Liver (tissue), 9 donors: ENCODE results near the gene ALAS1. TPM values are rescaled to one million over a fixed set of nuclear protein-coding genes. Genes with fewer than 3 reads are reported as not detected.

Experiments
- DNase-seq: peaks from one replicate; pipeline ENCODE4 v3.0.0-alpha.2; 2017; ENCODE audit warnings: low spot score
- H3K27ac ChIP-seq, 2 donors: one replicate each; pipeline ENCODE4 v1.7.0; 2013; ENCODE audit warnings: inconsistent platforms in 2 of 2, low read length in 2 of 2, control low read depth in 1 of 2, low read depth in 1 of 2, mild to moderate bottlenecking in 1 of 2
- H3K27me3 ChIP-seq, 4 donors: one replicate each; pipeline versions ENCODE4 v1.6.1 to v1.7.0; 2013; ENCODE audit warnings: low read length in 3 of 4, inconsistent platforms in 1 of 4, mild to moderate bottlenecking in 1 of 4, moderate library complexity in 1 of 4; ENCODE audit not compliant: control insufficient read depth in 4 of 4, insufficient read depth in 4 of 4
- H3K36me3 ChIP-seq, 4 donors: one replicate each; pipeline versions ENCODE4 v1.6.1 to v1.7.0; 2013; ENCODE audit warnings: low read length in 3 of 4, mild to moderate bottlenecking in 3 of 4, low read depth in 1 of 4, moderate library complexity in 1 of 4; ENCODE audit not compliant: control insufficient read depth in 4 of 4, insufficient read depth in 3 of 4
- H3K4me1 ChIP-seq, 4 donors: one replicate each; pipeline versions ENCODE4 v1.6.1 to v1.7.0; 2013; ENCODE audit warnings: low read length in 3 of 4, mild to moderate bottlenecking in 3 of 4, moderate library complexity in 1 of 4; ENCODE audit not compliant: control insufficient read depth in 4 of 4, insufficient read depth in 4 of 4
- H3K4me3 ChIP-seq, 3 donors: one replicate each; pipeline versions ENCODE4 v1.6.1 to v1.7.0; 2013; ENCODE audit warnings: low read length in 3 of 3, control low read depth in 1 of 3, low read depth in 1 of 3, mild to moderate bottlenecking in 1 of 3
- H3K9ac ChIP-seq, 2 donors: one replicate each; pipeline ENCODE4 v1.7.0; 2013; ENCODE audit warnings: low read length in 2 of 2, mild to moderate bottlenecking in 2 of 2, moderate library complexity in 2 of 2, control low read depth in 1 of 2, low read depth in 1 of 2
- H3K9me3 ChIP-seq, 4 donors: one replicate each; pipeline versions ENCODE4 v1.6.1 to v1.7.0; 2013; ENCODE audit warnings: low read length in 3 of 4; ENCODE audit not compliant: control insufficient read depth in 4 of 4
- EGR1 ChIP-seq, 2 donors: IDR thresholded peaks; 2 replicates each; pipeline ENCODE4 v1.6.1; 2016 to 2018; ENCODE audit warnings: antibody characterized with exemption in 2 of 2, low read depth in 2 of 2
- FOXA1 ChIP-seq: IDR thresholded peaks from 2 replicates; pipeline ENCODE4 v1.6.1; 2016; ENCODE audit warnings: antibody characterized with exemption
- FOXA2 ChIP-seq: IDR thresholded peaks from 2 replicates; pipeline ENCODE4 v1.6.1; 2016; ENCODE audit warnings: antibody characterized with exemption
- GABPA ChIP-seq, 2 donors: IDR thresholded peaks in 1 of 2; conservative IDR thresholded peaks in 1 of 2; 2 replicates each; pipeline ENCODE4 v1.6.1; 2016; ENCODE audit warnings: antibody characterized with exemption in 2 of 2, mild to moderate bottlenecking in 1 of 2, moderate library complexity in 1 of 2
- HNF4A ChIP-seq, 2 donors: conservative IDR thresholded peaks; 2 replicates each; pipeline ENCODE4 v1.6.1; 2016; ENCODE audit warnings: antibody characterized with exemption in 2 of 2, mild to moderate bottlenecking in 2 of 2
- HNF4G ChIP-seq: IDR thresholded peaks from 2 replicates; pipeline ENCODE4 v1.6.1; 2016; ENCODE audit warnings: antibody characterized with exemption
- JUND ChIP-seq, 2 donors: IDR thresholded peaks; 2 replicates each; pipeline ENCODE4 v1.6.1; 2016; ENCODE audit warnings: antibody characterized with exemption in 2 of 2
- NR2F2 ChIP-seq: IDR thresholded peaks from 2 replicates; pipeline ENCODE4 v1.6.1; 2016; ENCODE audit warnings: antibody characterized with exemption
- RAD21 ChIP-seq, 2 donors: IDR thresholded peaks; 2 replicates each; pipeline ENCODE4 v1.6.1; 2016; ENCODE audit warnings: antibody characterized with exemption in 2 of 2, mild to moderate bottlenecking in 2 of 2
- RXRA ChIP-seq, 2 donors: IDR thresholded peaks; 2 replicates each; pipeline ENCODE4 v1.6.1; 2017 to 2018; ENCODE audit warnings: antibody characterized with exemption in 2 of 2, mild to moderate bottlenecking in 1 of 2
- SP1 ChIP-seq: IDR thresholded peaks from 2 replicates; pipeline ENCODE4 v1.6.1; 2018; ENCODE audit warnings: antibody characterized with exemption, mild to moderate bottlenecking
- TAF1 ChIP-seq: conservative IDR thresholded peaks from 2 replicates; pipeline ENCODE4 v1.6.1; 2016; ENCODE audit warnings: antibody characterized with exemption, mild to moderate bottlenecking
- YY1 ChIP-seq: IDR thresholded peaks from 2 replicates; pipeline ENCODE4 v1.6.1; 2016; ENCODE audit warnings: antibody characterized with exemption, mild to moderate bottlenecking
- WGBS: extraction: QIAGEN DNeasy Blood & Tissue Kit; methylation state at CpG from one replicate; pipeline ENCODE4 v1.1.7; 2013; 5-methylcytosine and 5-hydroxymethylcytosine counted together
- polyA plus RNA-seq, 2 donors: library from polyadenylated mRNA; stranded (reverse) in 1 of 2; unstranded in 1 of 2; fragments of 200-250 nt in 1 of 2; fragments of >200 nt in 1 of 2; fragmentation: Nextera tagmentation in 1 of 2; extraction: Ambion mirVana in 1 of 2; gene quantifications; one replicate each; pipeline versions ENCODE4 v1.2.1 to v1.2.3, GENCODE V29; 2013 to 2015
- total RNA-seq, 2 donors: library from RNA; depleted of rRNA; stranded (reverse); fragments of >200 nt; gene quantifications; one replicate each; pipeline ENCODE4 v1.2.3, GENCODE V29; 2014
- TF ChIP-seq, protein P1 (sequence below): IDR thresholded peaks from 2 replicates; pipeline ENCODE4 v1.6.1; 2016; ENCODE audit warnings: antibody characterized with exemption
- TF ChIP-seq, protein P2 (sequence below): IDR thresholded peaks from 2 replicates; pipeline ENCODE4 v1.6.1; 2016; ENCODE audit warnings: antibody characterized with exemption, mild to moderate bottlenecking
- TF ChIP-seq, protein P3 (sequence below): fragments of 150-350 bp; IDR thresholded peaks from 2 replicates; pipeline ENCODE4 v1.5.1; 2017; ENCODE audit warnings: improper control_type of control experiment, low read depth, low read length; ENCODE audit not compliant: missing input control
- TF ChIP-seq, protein P4 (sequence below): IDR thresholded peaks from 2 replicates; pipeline ENCODE4 v1.6.1; 2016; ENCODE audit warnings: antibody characterized with exemption
- TF ChIP-seq, protein P5 (sequence below): IDR thresholded peaks from 2 replicates; pipeline ENCODE4 v1.6.1; 2016; ENCODE audit warnings: antibody characterized with exemption
- donor health status: healthy.
- donor health status: healthy.
- donor health status: healthy.
- donor health status: healthy.
- donor health status: healthy.

ALAS1 gene
- total RNA-seq = 100 to 1,000 TPM in 1 of 2 donors, 10 to 100 TPM in 1; 32.3 to 129 TPM
- 100 to 1,000 TPM; 145 to 421 TPM for polyA plus RNA-seq

DNA sequence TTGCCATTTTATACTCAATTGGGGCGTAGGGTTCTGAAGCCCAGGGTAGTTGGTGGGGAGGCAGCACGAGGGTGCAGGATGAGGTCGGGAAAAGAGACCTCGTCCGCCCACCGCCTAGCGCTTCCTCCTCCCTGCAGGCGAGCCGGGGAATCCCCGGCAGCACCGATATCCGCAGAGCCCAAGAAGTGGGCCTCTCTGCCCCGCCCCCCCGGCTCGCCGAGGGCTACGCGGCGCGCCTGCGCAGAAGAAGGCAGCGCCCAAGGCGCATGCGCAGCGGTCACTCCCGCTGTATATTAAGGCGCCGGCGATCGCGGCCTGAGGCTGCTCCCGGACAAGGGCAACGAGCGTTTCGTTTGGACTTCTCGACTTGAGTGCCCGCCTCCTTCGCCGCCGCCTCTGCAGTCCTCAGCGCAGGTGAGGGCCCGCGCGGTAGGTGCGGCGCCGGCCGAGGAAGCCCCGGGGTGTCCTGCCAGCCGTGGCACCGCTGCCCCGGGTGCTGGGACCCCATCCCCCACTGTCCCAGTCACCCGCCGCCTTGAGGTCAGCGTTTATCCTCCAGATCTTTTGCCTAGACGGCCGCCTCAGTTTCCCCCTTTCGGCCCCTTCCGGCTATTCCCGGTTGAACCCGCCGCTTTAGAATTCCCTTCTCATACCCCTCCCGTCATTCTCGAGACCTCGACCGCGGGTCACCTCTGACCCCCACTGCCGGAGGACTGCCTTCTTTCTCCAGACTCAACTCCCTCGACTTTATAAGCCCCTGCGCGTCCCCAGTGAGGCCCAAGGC lies at the start of gene ALAS1:
Gene ALAS1, plus strand, starts transcription at position 319 of the 784 bp plus-strand sequence. CDS start 1,082 bp downstream, outside the sequence.
- TF ChIP-seq SP1 (peak; percentile 59), NR2F2 (peak; percentile 69), TAF1 (peak; percentile 83), YY1 (peak; percentile 24), HNF4G (no peak), GABPA (IDR thresholded peaks at IDR 0.05 in 1 of 2, conservative IDR thresholded peaks at IDR 0.05 in 1 of 2) (no peak), FOXA1 (peak; percentile 21), RXRA (IDR thresholded peaks at IDR 0.05) (peak; percentile 11 to 65), JUND (IDR thresholded peaks at IDR 0.05) (no peak), RAD21 (IDR thresholded peaks at IDR 0.05) (peak; percentile 18 to 39), HNF4A (conservative IDR thresholded peaks at IDR 0.05) (peak in 1 of 2 donors; percentile 54), EGR1 (IDR thresholded peaks at IDR 0.05; ENCODE audit: low read depth in 2 of 2) (peak in 1 of 2 donors; percentile 40), FOXA2 (no peak)
- TF ChIP-seq, protein P1, sequence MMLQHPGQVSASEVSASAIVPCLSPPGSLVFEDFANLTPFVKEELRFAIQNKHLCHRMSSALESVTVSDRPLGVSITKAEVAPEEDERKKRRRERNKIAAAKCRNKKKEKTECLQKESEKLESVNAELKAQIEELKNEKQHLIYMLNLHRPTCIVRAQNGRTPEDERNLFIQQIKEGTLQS = peak; percentile 27
- TF ChIP-seq, protein P2, sequence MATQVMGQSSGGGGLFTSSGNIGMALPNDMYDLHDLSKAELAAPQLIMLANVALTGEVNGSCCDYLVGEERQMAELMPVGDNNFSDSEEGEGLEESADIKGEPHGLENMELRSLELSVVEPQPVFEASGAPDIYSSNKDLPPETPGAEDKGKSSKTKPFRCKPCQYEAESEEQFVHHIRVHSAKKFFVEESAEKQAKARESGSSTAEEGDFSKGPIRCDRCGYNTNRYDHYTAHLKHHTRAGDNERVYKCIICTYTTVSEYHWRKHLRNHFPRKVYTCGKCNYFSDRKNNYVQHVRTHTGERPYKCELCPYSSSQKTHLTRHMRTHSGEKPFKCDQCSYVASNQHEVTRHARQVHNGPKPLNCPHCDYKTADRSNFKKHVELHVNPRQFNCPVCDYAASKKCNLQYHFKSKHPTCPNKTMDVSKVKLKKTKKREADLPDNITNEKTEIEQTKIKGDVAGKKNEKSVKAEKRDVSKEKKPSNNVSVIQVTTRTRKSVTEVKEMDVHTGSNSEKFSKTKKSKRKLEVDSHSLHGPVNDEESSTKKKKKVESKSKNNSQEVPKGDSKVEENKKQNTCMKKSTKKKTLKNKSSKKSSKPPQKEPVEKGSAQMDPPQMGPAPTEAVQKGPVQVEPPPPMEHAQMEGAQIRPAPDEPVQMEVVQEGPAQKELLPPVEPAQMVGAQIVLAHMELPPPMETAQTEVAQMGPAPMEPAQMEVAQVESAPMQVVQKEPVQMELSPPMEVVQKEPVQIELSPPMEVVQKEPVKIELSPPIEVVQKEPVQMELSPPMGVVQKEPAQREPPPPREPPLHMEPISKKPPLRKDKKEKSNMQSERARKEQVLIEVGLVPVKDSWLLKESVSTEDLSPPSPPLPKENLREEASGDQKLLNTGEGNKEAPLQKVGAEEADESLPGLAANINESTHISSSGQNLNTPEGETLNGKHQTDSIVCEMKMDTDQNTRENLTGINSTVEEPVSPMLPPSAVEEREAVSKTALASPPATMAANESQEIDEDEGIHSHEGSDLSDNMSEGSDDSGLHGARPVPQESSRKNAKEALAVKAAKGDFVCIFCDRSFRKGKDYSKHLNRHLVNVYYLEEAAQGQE = peak; percentile 94
- TF ChIP-seq, protein P3, sequence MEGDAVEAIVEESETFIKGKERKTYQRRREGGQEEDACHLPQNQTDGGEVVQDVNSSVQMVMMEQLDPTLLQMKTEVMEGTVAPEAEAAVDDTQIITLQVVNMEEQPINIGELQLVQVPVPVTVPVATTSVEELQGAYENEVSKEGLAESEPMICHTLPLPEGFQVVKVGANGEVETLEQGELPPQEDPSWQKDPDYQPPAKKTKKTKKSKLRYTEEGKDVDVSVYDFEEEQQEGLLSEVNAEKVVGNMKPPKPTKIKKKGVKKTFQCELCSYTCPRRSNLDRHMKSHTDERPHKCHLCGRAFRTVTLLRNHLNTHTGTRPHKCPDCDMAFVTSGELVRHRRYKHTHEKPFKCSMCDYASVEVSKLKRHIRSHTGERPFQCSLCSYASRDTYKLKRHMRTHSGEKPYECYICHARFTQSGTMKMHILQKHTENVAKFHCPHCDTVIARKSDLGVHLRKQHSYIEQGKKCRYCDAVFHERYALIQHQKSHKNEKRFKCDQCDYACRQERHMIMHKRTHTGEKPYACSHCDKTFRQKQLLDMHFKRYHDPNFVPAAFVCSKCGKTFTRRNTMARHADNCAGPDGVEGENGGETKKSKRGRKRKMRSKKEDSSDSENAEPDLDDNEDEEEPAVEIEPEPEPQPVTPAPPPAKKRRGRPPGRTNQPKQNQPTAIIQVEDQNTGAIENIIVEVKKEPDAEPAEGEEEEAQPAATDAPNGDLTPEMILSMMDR = no peak
- TF ChIP-seq, protein P4, sequence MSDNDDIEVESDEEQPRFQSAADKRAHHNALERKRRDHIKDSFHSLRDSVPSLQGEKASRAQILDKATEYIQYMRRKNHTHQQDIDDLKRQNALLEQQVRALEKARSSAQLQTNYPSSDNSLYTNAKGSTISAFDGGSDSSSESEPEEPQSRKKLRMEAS = no peak
- TF ChIP-seq, protein P5, sequence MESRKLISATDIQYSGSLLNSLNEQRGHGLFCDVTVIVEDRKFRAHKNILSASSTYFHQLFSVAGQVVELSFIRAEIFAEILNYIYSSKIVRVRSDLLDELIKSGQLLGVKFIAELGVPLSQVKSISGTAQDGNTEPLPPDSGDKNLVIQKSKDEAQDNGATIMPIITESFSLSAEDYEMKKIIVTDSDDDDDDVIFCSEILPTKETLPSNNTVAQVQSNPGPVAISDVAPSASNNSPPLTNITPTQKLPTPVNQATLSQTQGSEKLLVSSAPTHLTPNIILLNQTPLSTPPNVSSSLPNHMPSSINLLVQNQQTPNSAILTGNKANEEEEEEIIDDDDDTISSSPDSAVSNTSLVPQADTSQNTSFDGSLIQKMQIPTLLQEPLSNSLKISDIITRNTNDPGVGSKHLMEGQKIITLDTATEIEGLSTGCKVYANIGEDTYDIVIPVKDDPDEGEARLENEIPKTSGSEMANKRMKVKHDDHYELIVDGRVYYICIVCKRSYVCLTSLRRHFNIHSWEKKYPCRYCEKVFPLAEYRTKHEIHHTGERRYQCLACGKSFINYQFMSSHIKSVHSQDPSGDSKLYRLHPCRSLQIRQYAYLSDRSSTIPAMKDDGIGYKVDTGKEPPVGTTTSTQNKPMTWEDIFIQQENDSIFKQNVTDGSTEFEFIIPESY = no peak
- Histone ChIP-seq H3K9me3 (no peaks in the 10 kb centered on the region), H3K36me3 (peaks cover 2 to 17% (median 12%) of the 10 kb centered on the region in 4 donors), H3K27ac (peak within 1 kb of the TSS; percentile 72 to 83), H3K9ac (peak within 1 kb of the TSS; percentile 77 to 94), H3K27me3 (no peaks in the 10 kb centered on the region), H3K4me3 (peak within 1 kb of the TSS; percentile 74 to 95 (median 82)), H3K4me1 (peaks cover 6 to 44% (median 30%) of the 10 kb centered on the region in 4 donors)
- DNase-seq = peak; percentile 97
- WGBS = 1% methylated on average over 71 of the region's 71 CpGs
